Upper lobe of left lung (tissue), 4 donors: ENCODE data around the gene PACS1.

Experiments used
- CTCF ChIP-seq, 6 experiments: fragments of 450-650 bp in 4 of 6; fragments of 200-600 bp in 2 of 6; sonication (generic) in 2 of 6; IDR thresholded peaks; one replicate each; pipeline ENCODE4 v1.5.1; 2016 to 2019; ENCODE audit warnings: antibody characterized with exemption in 6 of 6
- POLR2AphosphoS5 ChIP-seq, 2 donors: sonication (generic); formaldehyde crosslinking; IDR thresholded peaks; one replicate each; pipeline ENCODE4 v1.5.1; 2017; ENCODE audit warnings: antibody characterized with exemption in 2 of 2

- TF ChIP-seq CTCF (IDR thresholded peaks at IDR 0.05) (no peak), POLR2AphosphoS5 (IDR thresholded peaks at IDR 0.05) (no peak)
Observed at GRCh38 chr11:66219846-66220565, 149.9 kb downstream of the PACS1 start.
